ENCODE data around the gene USP34. TPM values are rescaled to one million over a fixed set of nuclear protein-coding genes. Genes with fewer than 3 reads are reported as not detected.

USP34 gene
- total RNA-seq, 4 donors from 2014 or later = 49.5 to 129 (median 84.9) TPM

DNA sequence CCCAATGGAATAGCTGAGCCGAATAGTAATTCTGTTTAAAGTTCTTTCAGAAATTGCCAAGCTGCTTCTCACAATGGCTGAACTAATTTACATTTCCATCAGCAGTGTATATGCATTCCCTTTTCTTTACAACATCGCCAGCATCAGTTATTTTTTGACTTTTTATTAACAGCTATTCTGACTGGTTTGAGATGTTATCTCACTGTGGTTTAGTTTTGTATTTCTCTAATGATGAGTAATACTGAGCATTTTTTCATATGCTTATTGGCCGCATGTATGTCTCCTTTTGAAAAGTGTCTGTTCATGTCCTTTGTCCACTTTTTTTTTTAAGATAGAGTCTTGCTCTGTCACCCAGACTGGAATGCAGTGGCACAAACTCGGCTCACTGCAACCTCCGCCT, 208.2 kb downstream of the USP34 start:
- intact Hi-C loops (cut with DNase I) = no loop called here

DNA sequence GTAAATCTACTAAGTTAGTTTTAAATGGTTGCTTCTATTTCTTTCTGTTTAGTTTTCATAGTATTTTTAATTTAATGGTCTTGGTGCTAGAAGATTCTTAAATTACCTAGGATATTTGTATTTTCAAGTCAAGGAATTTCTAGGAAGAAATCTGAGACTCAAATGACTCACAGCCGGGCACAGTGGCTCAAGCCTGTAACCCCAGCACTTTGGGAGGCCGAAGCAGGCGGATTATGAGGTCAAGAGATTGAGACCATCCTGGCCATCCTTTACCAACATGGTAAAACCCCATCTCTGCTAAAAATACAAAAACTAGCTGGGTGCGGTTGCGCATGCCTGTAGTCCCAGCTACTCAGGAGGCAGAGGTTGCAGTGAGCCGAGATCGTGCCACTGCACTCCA, 213.4 kb downstream of the USP34 start:
- intact Hi-C loops (cut with DNase I) = no loop called here
- H3K27ac ChIP-seq = no peak overlapping the region
- 92 to 96% methylated on average over 7 of the region's 7 CpGs for WGBS, 2 donors
- no peaks in the 10 kb centered on the region for H3K27me3 ChIP-seq
- DNase-seq = no peak
- H3K9me3 ChIP-seq = no peaks in the 10 kb centered on the region
- H3K4me3 ChIP-seq = no peak overlapping the region
- TF ChIP-seq POLR2A (IDR thresholded peaks at IDR 0.05) (no peak), CTCF (IDR thresholded peaks at IDR 0.05) (no peak)
- H3K36me3 ChIP-seq = peaks cover 0 to 86% (median 7%) of the 10 kb centered on the region in 3 donors
- no peaks in the 10 kb centered on the region for H3K4me1 ChIP-seq

More for the DNA sequence above, 208.2 kb downstream of the USP34 start:
- no peaks in the 10 kb centered on the region for H3K9me3 ChIP-seq
- H3K27me3 ChIP-seq = no peaks in the 10 kb centered on the region
- TF ChIP-seq CTCF (IDR thresholded peaks at IDR 0.05) (no peak), POLR2A (IDR thresholded peaks at IDR 0.05) (no peak)
- H3K36me3 ChIP-seq = peaks cover 7 to 95% (median 10%) of the 10 kb centered on the region in 3 donors
- H3K27ac ChIP-seq = no peak overlapping the region
- H3K4me3 ChIP-seq = no peak overlapping the region
- WGBS, 2 donors = 86 to 93% methylated on average over 5 of the region's 5 CpGs
- DNase-seq = no peak
- H3K4me1 ChIP-seq = no peaks in the 10 kb centered on the region

- TF ChIP-seq POLR2A (IDR thresholded peaks at IDR 0.05) (no peak), CTCF (IDR thresholded peaks at IDR 0.05) (no peak)
- H3K27me3 ChIP-seq = no peaks in the 10 kb centered on the region
- no peak for DNase-seq
- no peaks in the 10 kb centered on the region for H3K9me3 ChIP-seq
- no peak overlapping the region for H3K4me3 ChIP-seq
- WGBS, 2 donors = 89 to 92% methylated on average over 5 of the region's 5 CpGs
- no peaks in the 10 kb centered on the region for H3K4me1 ChIP-seq
- peaks cover 0 to 86% (median 7%) of the 10 kb centered on the region in 3 donors for H3K36me3 ChIP-seq
- intact Hi-C loops (cut with DNase I) = no loop called here
- H3K27ac ChIP-seq = no peak overlapping the region
Observed at GRCh38 chr2:61255580-61256437, 215.1 kb downstream of the USP34 start.

GRCh38 chr2:61254536-61254935, 216.4 kb downstream of the USP34 start:
- WGBS, 2 donors = 94 to 98% methylated on average over 5 of the region's 5 CpGs
- H3K36me3 ChIP-seq = peaks cover 0 to 88% (median 15%) of the 10 kb centered on the region in 3 donors

More at GRCh38 chr2:61254536-61254935, 216.4 kb downstream of the USP34 start:
- Histone ChIP-seq H3K27me3 (no peaks in the 10 kb centered on the region), H3K27ac (no peak overlapping the region), H3K4me3 (no peak overlapping the region), H3K4me1 (no peaks in the 10 kb centered on the region), H3K9me3 (no peaks in the 10 kb centered on the region)
- intact Hi-C loops (cut with DNase I) = no loop called here
- DNase-seq = no peak
- TF ChIP-seq POLR2A (IDR thresholded peaks at IDR 0.05) (no peak), CTCF (IDR thresholded peaks at IDR 0.05) (no peak)

Data from esophagus squamous epithelium (tissue), 5 donors.